IMR-90 (cell line): ENCODE results near the gene EXOC6. TPM values are rescaled to one million over a fixed set of nuclear protein-coding genes. Genes with fewer than 3 reads are reported as not detected.

ENCODE experiments used
- CTCF ChIP-seq: conservative IDR thresholded peaks from 2 replicates; pipeline ENCODE4 v1.5.1; 2012; ENCODE audit warnings: mild to moderate bottlenecking, low read depth, low read length, improper control_type of control experiment
- polyA plus RNA-seq, 3 experiments: library from polyadenylated mRNA; depleted of rRNA; stranded (reverse); fragments of >200 nt; gene quantifications; 2 replicates each; pipeline ENCODE4 v1.2.3, GENCODE V29; 2012; ENCODE audit warnings: low replicate concordance in 1 of 3
- total RNA-seq: library from RNA; depleted of rRNA; stranded (reverse); fragments of >200 nt; gene quantifications from 2 replicates; pipeline ENCODE4 v1.2.3, GENCODE V29; 2012

The EXOC6 gene
- total and polyA plus RNA-seq, 2 of the 4 experiments (the other 2 are of a cell fraction): 4.5 to 11.5 TPM

- no peak for TF ChIP-seq CTCF
Observed at GRCh38 chr10:93067443-93068365, 219.4 kb downstream of the EXOC6 start (continued).
